ENCODE measurements around the gene HOXB8. TPM values are rescaled to one million over a fixed set of nuclear protein-coding genes. Genes with fewer than 3 reads are reported as not detected.

The HOXB8 gene
- total RNA-seq, 1 donor from 2014 or later = not detected

DNA sequence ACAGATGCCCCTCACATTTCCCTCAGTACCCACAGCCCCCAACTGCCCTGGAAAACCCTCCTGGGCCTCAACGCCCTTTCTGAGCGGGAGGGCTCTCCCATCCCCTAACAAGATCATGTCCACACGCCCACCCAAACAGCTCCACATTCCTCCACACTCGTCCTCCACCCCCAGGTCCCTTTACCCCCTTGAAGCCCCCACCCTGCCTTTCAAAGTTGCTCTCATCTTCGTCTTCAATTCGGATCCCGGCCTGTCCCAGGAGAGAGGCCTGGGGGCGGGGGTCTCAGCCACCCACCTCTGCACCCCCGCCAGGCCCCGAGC, 51.3 kb downstream of the HOXB8 start:
- TF ChIP-seq, protein P1, sequence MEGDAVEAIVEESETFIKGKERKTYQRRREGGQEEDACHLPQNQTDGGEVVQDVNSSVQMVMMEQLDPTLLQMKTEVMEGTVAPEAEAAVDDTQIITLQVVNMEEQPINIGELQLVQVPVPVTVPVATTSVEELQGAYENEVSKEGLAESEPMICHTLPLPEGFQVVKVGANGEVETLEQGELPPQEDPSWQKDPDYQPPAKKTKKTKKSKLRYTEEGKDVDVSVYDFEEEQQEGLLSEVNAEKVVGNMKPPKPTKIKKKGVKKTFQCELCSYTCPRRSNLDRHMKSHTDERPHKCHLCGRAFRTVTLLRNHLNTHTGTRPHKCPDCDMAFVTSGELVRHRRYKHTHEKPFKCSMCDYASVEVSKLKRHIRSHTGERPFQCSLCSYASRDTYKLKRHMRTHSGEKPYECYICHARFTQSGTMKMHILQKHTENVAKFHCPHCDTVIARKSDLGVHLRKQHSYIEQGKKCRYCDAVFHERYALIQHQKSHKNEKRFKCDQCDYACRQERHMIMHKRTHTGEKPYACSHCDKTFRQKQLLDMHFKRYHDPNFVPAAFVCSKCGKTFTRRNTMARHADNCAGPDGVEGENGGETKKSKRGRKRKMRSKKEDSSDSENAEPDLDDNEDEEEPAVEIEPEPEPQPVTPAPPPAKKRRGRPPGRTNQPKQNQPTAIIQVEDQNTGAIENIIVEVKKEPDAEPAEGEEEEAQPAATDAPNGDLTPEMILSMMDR (IDR thresholded peaks at IDR 0.05) = no peak
- H3K27me3 Mint-ChIP-seq (ENCODE audit: low read depth) = peaks cover 55% of the 10 kb centered on the region
- H3K27ac Mint-ChIP-seq (ENCODE audit: unreplicated experiment) = no peak overlapping the region
- no peak for DNase-seq (ENCODE audit: low spot score)
- no peak overlapping the region for H3K4me3 Mint-ChIP-seq (ENCODE audit: unreplicated experiment)
- H3K9me3 Mint-ChIP-seq (ENCODE audit: low read depth) = no peaks in the 10 kb centered on the region
- H3K4me1 Mint-ChIP-seq (ENCODE audit: low read depth) = no peaks in the 10 kb centered on the region
- no peaks in the 10 kb centered on the region for H3K36me3 Mint-ChIP-seq (ENCODE audit: low read depth)

DNA sequence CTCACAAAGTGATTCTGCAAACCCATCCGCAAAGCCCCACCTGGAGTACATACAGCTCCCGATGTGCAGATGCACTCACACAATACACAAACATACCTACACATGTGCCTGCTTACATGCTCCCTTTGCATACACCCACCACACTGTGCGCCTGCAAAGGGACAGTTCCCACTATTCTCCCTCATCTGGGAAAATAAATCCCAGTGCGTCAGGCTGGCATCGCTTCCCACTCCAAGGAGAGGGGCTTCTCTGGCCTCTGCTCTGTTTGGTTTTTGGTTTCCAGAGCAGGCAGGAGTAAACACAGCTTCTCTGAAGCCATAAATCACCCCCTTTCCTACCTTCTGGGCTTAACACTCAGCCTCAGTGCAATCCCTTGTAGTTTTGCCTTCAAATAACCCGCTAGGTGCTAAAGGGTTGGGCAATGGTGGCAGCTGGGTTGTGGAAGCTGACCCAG, 51.7 kb downstream of the HOXB8 start:
- H3K27me3 Mint-ChIP-seq (ENCODE audit: low read depth) = peaks cover 55% of the 10 kb centered on the region

DNA sequence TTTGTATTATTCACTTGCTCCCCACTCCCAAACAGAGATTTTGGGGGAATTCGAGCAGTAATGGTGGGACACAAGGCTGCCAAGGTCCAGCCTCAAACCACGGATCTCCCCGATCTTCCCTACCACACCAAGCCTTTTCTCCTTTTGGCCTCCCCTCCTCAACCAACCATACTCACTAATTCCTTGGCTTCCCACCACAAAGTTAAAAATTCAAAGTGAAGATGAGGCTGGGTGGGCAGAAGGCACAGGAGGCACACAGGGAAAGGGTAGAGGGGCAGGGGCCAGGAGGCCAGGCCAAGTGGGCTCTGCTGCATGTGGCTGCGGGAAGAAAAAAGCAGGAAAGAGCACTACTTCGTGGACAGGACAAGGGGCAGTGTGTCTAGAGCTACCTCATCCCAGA, 52.2 kb downstream of the HOXB8 start:
- DNase-seq (ENCODE audit: low spot score) = no peak
- Mint-ChIP-seq H3K27ac (ENCODE audit: unreplicated experiment) (peak overlapping the region; percentile 54), H3K4me1 (ENCODE audit: low read depth) (no peaks in the 10 kb centered on the region), H3K36me3 (ENCODE audit: low read depth) (no peaks in the 10 kb centered on the region), H3K4me3 (ENCODE audit: unreplicated experiment) (no peak overlapping the region), H3K27me3 (ENCODE audit: low read depth) (peaks cover 57% of the 10 kb centered on the region), H3K9me3 (ENCODE audit: low read depth) (no peaks in the 10 kb centered on the region)
- TF ChIP-seq, protein P1 (IDR thresholded peaks at IDR 0.05) = no peak

More for the DNA sequence above, 51.7 kb downstream of the HOXB8 start:
- H3K9me3 Mint-ChIP-seq (ENCODE audit: low read depth) = no peaks in the 10 kb centered on the region
- TF ChIP-seq, protein P1 (IDR thresholded peaks at IDR 0.05) = no peak
- H3K4me1 Mint-ChIP-seq (ENCODE audit: low read depth) = no peaks in the 10 kb centered on the region
- no peak for DNase-seq (ENCODE audit: low spot score)
- no peak overlapping the region for H3K27ac Mint-ChIP-seq (ENCODE audit: unreplicated experiment)
- H3K4me3 Mint-ChIP-seq (ENCODE audit: unreplicated experiment) = no peak overlapping the region
- H3K36me3 Mint-ChIP-seq (ENCODE audit: low read depth) = no peaks in the 10 kb centered on the region

Small RNAs within 50 kb of the gene (microRNA-seq; reads per million reads assigned to microRNA genes)
- gene MIR196A1 (ENCODE audit: borderline number of aligned reads) = not detected

Other genes starting within 250 kb of the HOXB8 start
- gene SKAP1, start 185.1 kb downstream of the HOXB8 start, total RNA-seq = not detected in 3 replicates
- not detected in 3 replicates for gene HOXB1, start 84.3 kb downstream of the HOXB8 start, total RNA-seq
- gene HOXB2, start 70.2 kb downstream of the HOXB8 start, total RNA-seq = 0.72 TPM in 2 of 3 replicates, not detected in the other
- gene HOXB4, start 36.9 kb downstream of the HOXB8 start, total RNA-seq = not detected in 3 replicates
- gene HOXB3, start 25.1 kb downstream of the HOXB8 start, total RNA-seq = 0.18 to 0.57 TPM in 2 of 3 replicates, not detected in the other
- not detected in 3 replicates for gene HOXB5, start 21.5 kb downstream of the HOXB8 start, total RNA-seq
- gene HOXB6, start 10.3 kb downstream of the HOXB8 start, total RNA-seq = not detected in 3 replicates
- not detected in 3 replicates for gene HOXB7, start 4.3 kb downstream of the HOXB8 start, total RNA-seq
- gene HOXB9, start 11.1 kb upstream of the HOXB8 start, total RNA-seq = 0.20 TPM in 1 of 3 replicates, not detected in the others
- gene PRAC1, start 107.2 kb upstream of the HOXB8 start, total RNA-seq = not detected in 3 replicates
- not detected in 3 replicates for gene PRAC2, start 107.9 kb upstream of the HOXB8 start, total RNA-seq
- gene HOXB13, start 113.5 kb upstream of the HOXB8 start, total RNA-seq = 0.19 TPM in 1 of 3 replicates, not detected in the others
- not detected in 3 replicates for gene TTLL6, start 201.9 kb upstream of the HOXB8 start, total RNA-seq
- 72.4 to 97.9 TPM (median 76.5 TPM) in 3 replicates for gene CALCOCO2, start 215.7 kb upstream of the HOXB8 start, total RNA-seq

All from chondrocyte (in vitro differentiated cells).